NT2/D1 (cell line): ENCODE measurements around the gene TOP3B.

Experiments
- DNase-seq: peaks from one replicate; pipeline ENCODE4 v3.0.0-alpha.2; 2011; ENCODE audit warnings: low read depth, low spot score
- H3K27me3 ChIP-seq: 2 replicates; pipeline ENCODE4 v1.6.0; 2011; ENCODE audit warnings: mild to moderate bottlenecking; ENCODE audit not compliant: insufficient read length, insufficient read depth
- H3K36me3 ChIP-seq: 2 replicates; pipeline ENCODE4 v1.6.1; 2011; ENCODE audit warnings: mild to moderate bottlenecking, low read length, mixed read lengths; ENCODE audit not compliant: insufficient read depth, insufficient read length
- H3K4me1 ChIP-seq: 2 replicates; pipeline ENCODE4 v1.5.1; 2011; ENCODE audit not compliant: insufficient read depth, insufficient read length
- H3K4me3 ChIP-seq: 2 replicates; pipeline ENCODE4 v1.5.1; 2011; ENCODE audit warnings: low read depth; ENCODE audit not compliant: insufficient read length
- H3K9ac ChIP-seq: 2 replicates; pipeline ENCODE4 v1.6.0; 2011; ENCODE audit warnings: low read depth; ENCODE audit not compliant: insufficient read length
- H3K9me3 ChIP-seq: 2 replicates; pipeline ENCODE4 v1.5.1; 2011; ENCODE audit warnings: mild to moderate bottlenecking, low read length; ENCODE audit not compliant: insufficient read depth
- SUZ12 ChIP-seq: IDR thresholded peaks from 2 replicates; pipeline ENCODE4 v1.6.1; 2011; ENCODE audit not compliant: insufficient read length, insufficient read depth; ENCODE audit errors: extremely low read depth
- YY1 ChIP-seq: IDR thresholded peaks from 2 replicates; pipeline ENCODE4 v1.6.1; 2011; ENCODE audit not compliant: insufficient read length, insufficient read depth
- ZNF274 ChIP-seq: IDR thresholded peaks from 2 replicates; pipeline ENCODE4 v1.6.1; 2011; ENCODE audit warnings: mild to moderate bottlenecking, low read depth, low read length

The TOP3B gene

DNA sequence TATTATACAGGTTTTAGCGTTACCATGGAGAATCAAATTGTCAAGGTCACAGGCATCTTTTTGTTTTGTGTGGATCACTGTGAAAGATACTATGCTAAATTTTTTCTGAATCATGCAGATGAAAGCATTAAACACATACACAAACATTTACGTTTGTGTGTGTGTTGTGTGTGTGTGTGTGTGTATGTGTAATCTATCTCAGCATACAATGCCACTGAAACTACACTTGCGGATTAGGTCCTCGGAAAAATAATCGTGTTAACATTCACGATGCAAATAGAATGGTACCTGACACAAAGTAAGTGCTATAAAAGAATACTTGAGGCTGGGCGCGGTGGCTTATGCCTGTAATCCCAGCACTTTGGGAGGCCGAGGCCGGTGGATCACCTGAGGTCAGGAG lies 41.9 kb upstream of the TOP3B start:
- no peak for DNase-seq
- Histone ChIP-seq H3K27me3 (peaks cover 52% of the 10 kb centered on the region), H3K9me3 (no peaks in the 10 kb centered on the region), H3K4me1 (peaks cover 10% of the 10 kb centered on the region), H3K36me3 (no peaks in the 10 kb centered on the region), H3K9ac (no peak overlapping the region), H3K4me3 (no peak overlapping the region)
- TF ChIP-seq SUZ12 (no peak), YY1 (no peak), ZNF274 (no peak)

DNA sequence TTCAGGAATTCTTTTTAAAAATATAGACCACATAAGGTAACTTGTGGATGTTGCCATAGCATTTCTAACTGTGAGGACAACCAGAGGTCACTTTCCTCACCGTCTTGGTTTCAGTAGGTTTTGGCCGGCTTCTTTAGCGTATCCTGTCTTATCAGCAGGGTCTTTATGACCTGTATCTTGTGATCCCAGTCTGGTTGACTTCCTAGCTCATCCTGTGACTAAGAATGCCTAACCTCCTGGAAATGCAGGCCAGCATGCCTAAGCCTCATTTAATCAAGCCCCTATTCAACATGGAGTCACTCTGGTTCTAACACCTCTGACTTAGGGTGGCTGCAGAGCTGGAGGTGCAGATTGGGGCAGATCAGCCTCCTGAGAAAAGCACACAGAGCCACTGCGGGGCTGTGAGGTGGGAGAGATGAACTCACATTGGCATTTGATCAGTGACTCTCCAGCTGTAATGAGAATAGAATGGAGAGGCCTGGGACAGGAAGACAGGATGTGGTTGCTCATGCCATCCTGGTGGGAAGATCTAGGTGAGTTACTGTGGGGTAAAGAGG lies 41.1 kb upstream of the TOP3B start:
- no peaks in the 10 kb centered on the region for H3K36me3 ChIP-seq
- TF ChIP-seq YY1 (no peak), ZNF274 (no peak), SUZ12 (no peak)
- H3K4me3 ChIP-seq: no peak overlapping the region
- no peak overlapping the region for H3K9ac ChIP-seq
- peaks cover 46% of the 10 kb centered on the region for H3K27me3 ChIP-seq
- no peaks in the 10 kb centered on the region for H3K9me3 ChIP-seq
- H3K4me1 ChIP-seq: peaks cover 10% of the 10 kb centered on the region
- DNase-seq: no peak

DNA sequence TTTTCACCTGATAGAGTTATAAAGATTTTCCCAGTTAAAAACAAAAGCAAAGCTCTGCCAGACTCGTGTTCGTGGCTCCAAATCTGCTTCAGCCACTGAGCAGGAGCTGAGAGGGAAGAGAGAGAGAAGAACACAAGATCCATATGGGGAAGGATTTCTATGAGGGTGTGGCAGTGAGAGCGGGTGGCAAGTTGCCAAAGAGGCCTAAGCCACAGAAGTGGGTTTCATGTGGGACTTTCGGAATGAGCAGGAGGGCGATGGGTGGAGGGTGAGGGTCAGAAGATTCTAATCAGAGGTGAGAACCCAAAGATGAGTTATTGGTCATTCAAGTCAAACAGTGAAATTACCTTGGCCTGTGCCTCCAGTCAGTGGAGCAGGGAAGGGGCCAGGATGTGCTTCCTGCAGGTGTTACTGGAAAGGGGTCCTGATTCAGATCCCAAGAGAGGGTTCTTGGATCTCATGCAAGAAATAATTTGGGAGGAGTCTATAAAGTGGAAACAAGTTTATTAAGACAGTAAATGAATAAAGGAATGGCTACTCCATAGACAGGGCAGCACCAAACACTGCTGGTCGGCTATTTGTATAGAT lies 40.5 kb upstream of the TOP3B start:
- Histone ChIP-seq H3K9me3 (no peaks in the 10 kb centered on the region), H3K9ac (no peak overlapping the region), H3K36me3 (no peaks in the 10 kb centered on the region), H3K27me3 (peaks cover 46% of the 10 kb centered on the region), H3K4me1 (peaks cover 10% of the 10 kb centered on the region), H3K4me3 (no peak overlapping the region)
- DNase-seq: no peak
- TF ChIP-seq SUZ12: no peak
- TF ChIP-seq YY1: no peak
- no peak for TF ChIP-seq ZNF274

DNA sequence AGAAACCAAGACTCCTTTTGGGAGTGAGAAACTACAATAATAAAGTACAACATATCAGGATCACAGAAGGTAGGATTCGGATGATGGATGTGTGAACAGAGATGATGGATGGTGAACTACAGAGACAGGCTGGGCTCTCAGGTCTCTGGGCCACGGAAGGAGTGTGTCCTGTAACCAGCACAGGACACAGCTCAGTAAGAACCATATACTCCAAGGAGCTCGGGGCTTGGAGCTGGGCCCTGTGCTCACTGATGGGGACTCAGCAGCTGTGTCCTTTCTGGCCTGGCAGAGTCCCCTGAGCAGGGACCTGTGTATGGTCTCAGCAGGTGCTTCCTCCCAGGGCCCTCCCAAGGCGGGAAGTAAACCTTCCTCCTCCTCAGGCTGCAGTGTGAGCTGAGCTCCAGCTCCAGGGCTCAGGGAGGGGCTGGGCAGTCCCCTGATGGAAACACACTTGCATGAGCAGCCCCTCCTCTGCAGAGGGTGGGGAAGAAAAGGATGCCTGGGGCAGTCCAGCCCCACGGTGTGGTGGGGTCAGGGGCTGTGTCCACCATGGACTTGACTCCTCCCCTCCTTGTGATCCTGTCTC lies 39.8 kb upstream of the TOP3B start:
- Histone ChIP-seq H3K9me3 (no peaks in the 10 kb centered on the region), H3K9ac (no peak overlapping the region), H3K4me1 (peaks cover 10% of the 10 kb centered on the region), H3K4me3 (no peak overlapping the region), H3K27me3 (peaks cover 43% of the 10 kb centered on the region), H3K36me3 (no peaks in the 10 kb centered on the region)
- DNase-seq: no peak
- TF ChIP-seq SUZ12 (no peak), YY1 (no peak), ZNF274 (no peak)

DNA sequence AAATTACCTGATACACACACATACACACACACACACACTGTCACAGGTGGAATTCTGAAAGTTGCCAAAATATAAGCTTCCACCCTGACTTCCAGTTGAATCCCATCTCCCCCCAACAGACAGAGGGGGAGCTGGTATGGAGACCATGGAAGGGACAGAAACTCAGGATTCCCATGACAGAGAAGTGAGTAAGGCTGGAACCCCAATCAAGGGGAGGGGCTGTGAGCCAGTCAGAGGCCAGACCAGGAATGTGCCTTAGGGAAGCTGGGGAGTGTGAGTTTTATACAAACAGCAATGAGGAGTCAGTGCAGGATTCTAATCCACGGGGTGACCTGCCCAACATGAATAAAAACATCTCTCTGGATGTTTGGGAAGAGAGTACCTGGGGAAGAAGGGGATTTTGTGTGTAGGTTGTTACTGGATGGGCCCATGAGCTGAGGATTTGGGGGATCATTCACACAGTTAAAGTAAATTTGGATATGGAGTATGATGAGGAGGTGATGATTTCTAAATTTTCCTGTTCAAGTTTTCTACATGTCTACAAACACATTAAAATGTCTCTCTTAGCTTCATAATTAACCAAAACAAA lies 38.7 kb upstream of the TOP3B start:
- TF ChIP-seq SUZ12 (no peak), ZNF274 (no peak), YY1 (no peak)
- Histone ChIP-seq H3K4me1 (peaks cover 8% of the 10 kb centered on the region), H3K36me3 (no peaks in the 10 kb centered on the region), H3K4me3 (no peak overlapping the region), H3K9ac (no peak overlapping the region), H3K9me3 (no peaks in the 10 kb centered on the region), H3K27me3 (peaks cover 37% of the 10 kb centered on the region)
- DNase-seq: no peak

DNA sequence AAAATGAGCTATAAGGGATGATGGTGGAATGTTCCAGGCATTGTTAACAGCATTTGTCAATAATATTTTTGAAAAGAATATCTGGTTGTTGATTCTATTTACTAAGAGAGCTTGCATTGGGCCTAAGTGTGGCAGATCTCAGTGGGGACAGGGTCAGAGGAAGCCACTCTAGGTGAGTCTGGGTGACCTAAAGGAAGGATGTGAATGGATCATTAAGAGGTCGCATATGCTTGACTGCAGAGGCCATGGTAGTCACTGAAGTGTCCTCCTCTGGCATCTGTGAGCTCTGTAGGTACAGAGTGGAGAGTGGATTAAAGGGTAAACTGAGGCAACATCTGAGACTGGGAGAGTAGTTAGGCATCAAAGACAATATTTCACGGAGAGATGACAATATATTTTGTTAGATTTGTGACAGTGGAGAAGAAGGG lies 37.9 kb upstream of the TOP3B start:
- no peak for DNase-seq
- Histone ChIP-seq H3K27me3 (peaks cover 29% of the 10 kb centered on the region), H3K9me3 (no peaks in the 10 kb centered on the region), H3K4me1 (peaks cover under 1% of the 10 kb centered on the region), H3K9ac (no peak overlapping the region), H3K4me3 (no peak overlapping the region), H3K36me3 (no peaks in the 10 kb centered on the region)
- TF ChIP-seq YY1: no peak
- TF ChIP-seq ZNF274: no peak
- TF ChIP-seq SUZ12: no peak

DNA sequence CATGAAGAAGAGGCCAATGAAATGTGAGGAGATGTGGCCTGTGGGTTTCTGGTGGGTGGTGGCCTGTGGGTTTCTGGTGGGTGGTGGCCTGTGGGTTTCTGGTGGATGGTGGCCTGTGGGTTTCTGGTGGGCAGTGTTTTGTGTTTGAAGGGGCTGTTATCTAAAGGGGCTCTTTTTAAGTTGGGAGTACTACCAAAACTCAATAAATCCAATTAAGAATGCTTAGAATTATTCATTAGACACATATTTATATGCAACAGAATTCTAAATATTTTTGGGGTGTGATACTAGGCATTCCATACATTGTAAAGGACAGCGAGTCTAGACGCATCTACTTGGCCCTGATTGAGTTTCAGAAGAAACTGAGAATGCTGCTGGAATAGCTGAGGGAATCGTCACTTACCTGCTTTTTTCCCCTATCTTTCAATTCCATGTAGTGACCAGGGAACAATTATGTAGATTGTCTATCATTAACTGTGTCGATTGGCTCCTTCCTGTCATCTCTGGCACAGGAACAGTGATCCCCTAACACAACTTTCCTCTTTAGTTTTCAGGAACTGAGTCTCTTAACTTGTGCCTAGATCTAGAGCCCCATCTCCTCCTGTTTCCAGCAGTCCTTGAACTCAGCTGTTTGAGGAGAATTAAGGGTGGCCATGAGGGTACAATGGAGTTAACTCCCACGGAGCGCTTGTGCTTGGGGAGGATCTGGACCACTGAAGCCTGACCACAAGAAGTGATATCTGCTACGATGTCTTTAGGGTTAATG lies 37.3 kb upstream of the TOP3B start:
- Histone ChIP-seq H3K4me3 (no peak overlapping the region), H3K9me3 (no peaks in the 10 kb centered on the region), H3K4me1 (no peaks in the 10 kb centered on the region), H3K36me3 (no peaks in the 10 kb centered on the region), H3K9ac (no peak overlapping the region), H3K27me3 (peaks cover 23% of the 10 kb centered on the region)
- DNase-seq: no peak
- TF ChIP-seq ZNF274: no peak
- TF ChIP-seq YY1: no peak
- no peak for TF ChIP-seq SUZ12
